NB4 (cell line): ENCODE measurements around the gene IL6ST.

ENCODE experiments used
- POLR2A ChIP-seq: IDR thresholded peaks from 2 replicates; pipeline ENCODE4 v1.6.1; 2011; ENCODE audit warnings: mild to moderate bottlenecking; ENCODE audit not compliant: insufficient read length; ENCODE audit errors: extremely low read depth
- TF ChIP-seq, protein P1 (sequence below): IDR thresholded peaks from one replicate; pipeline ENCODE4 v1.5.1; 2012; ENCODE audit warnings: low read depth, low read length

GRCh38 chr5:55907927-55908326 is 86.8 kb downstream of the IL6ST start:
- TF ChIP-seq, protein P1, sequence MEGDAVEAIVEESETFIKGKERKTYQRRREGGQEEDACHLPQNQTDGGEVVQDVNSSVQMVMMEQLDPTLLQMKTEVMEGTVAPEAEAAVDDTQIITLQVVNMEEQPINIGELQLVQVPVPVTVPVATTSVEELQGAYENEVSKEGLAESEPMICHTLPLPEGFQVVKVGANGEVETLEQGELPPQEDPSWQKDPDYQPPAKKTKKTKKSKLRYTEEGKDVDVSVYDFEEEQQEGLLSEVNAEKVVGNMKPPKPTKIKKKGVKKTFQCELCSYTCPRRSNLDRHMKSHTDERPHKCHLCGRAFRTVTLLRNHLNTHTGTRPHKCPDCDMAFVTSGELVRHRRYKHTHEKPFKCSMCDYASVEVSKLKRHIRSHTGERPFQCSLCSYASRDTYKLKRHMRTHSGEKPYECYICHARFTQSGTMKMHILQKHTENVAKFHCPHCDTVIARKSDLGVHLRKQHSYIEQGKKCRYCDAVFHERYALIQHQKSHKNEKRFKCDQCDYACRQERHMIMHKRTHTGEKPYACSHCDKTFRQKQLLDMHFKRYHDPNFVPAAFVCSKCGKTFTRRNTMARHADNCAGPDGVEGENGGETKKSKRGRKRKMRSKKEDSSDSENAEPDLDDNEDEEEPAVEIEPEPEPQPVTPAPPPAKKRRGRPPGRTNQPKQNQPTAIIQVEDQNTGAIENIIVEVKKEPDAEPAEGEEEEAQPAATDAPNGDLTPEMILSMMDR, result no peak
- TF ChIP-seq POLR2A, result no peak
